HCT116 (cell line): Measurements from ENCODE around the gene PDE10A. TPM values are rescaled to one million over a fixed set of nuclear protein-coding genes. Genes with fewer than 3 reads are reported as not detected.

Experiments used
- ATAC-seq: fragments of 200-7000 bp; cut with Tn5 transposase; 2 replicates; pipeline ENCODE4 v1.9.1; 2020; ENCODE audit warnings: mild to moderate bottlenecking, moderate library complexity
- BruUV-seq: library from RNA; stranded (reverse); fragments of 400-500 nt; replicated peaks from 2 replicates; lab custom pipeline; 2021; lab: Mats Ljungman, UMichigan
- CTCF ChIA-PET: fragments of 300-600 bp; sonication (Branson Sonifier 250); formaldehyde crosslinking; loops from one replicate; lab custom pipeline; 2021; ENCODE audit warnings: antibody characterized with exemption; lab: Charles Lee
- POLR2A ChIA-PET: fragments of 300-600, 350-600 bp; sonication (Branson Sonifier 250); formaldehyde crosslinking; loops from one replicate; lab custom pipeline; 2021; ENCODE audit warnings: antibody characterized with exemption; lab: Charles Lee
- RAD21 ChIA-PET, 2 experiments: fragments of 300-600 bp; sonication (Branson Sonifier 250); formaldehyde crosslinking; loops; one replicate each; lab custom pipeline; 2023; ENCODE audit warnings: low total read pairs in 2 of 2; ENCODE audit not compliant: uncharacterized antibody in 2 of 2, unreplicated experiment in 2 of 2, low non-redundant PET in 1 of 2; lab: Charles Lee
- DNase-seq: peaks from one replicate; pipeline ENCODE4 v3.0.0-alpha.2; 2010; ENCODE audit warnings: low read depth, low spot score
- H2AFZ ChIP-seq: fragments of 200-600 bp; shearing (Covaris generic), sonication (generic); 2 replicates; pipeline ENCODE4 v1.6.1; 2017; ENCODE audit warnings: low read depth, mixed run types, mixed read lengths, antibody characterized with exemption, low read length; ENCODE audit not compliant: poor library complexity, severe bottlenecking
- H3K27ac ChIP-seq: 2 replicates; pipeline ENCODE4 v1.5.1; 2012; ENCODE audit warnings: low read depth, low read length
- H3K27me3 ChIP-seq: fragments of 200-600 bp; sonication (generic); 2 replicates; pipeline ENCODE4 v1.6.1; 2016; ENCODE audit warnings: mixed run types, low read length, mixed read lengths; ENCODE audit not compliant: insufficient read depth
- H3K36me3 ChIP-seq, 2 experiments: fragments of 200-500 bp in 1 of 2; fragments of 200-600 bp in 1 of 2; sonication (Bioruptor generic) in 1 of 2; sonication (generic) in 1 of 2; 2 replicates each; pipeline versions ENCODE4 v1.5.1 to v1.6.1; 2014 to 2016; ENCODE audit warnings: low read length in 2 of 2, inconsistent platforms in 1 of 2, mixed read lengths in 1 of 2, mixed run types in 1 of 2; ENCODE audit not compliant: insufficient read depth in 2 of 2, control insufficient read depth in 1 of 2
- H3K4me1 ChIP-seq, 2 experiments: fragments of 200-600 bp in 1 of 2; sonication (generic) in 1 of 2; 2 replicates each; pipeline versions ENCODE4 v1.5.1 to v1.6.1; 2012 to 2017; ENCODE audit warnings: low read length in 2 of 2, inconsistent platforms in 1 of 2, mild to moderate bottlenecking in 1 of 2, mixed read lengths in 1 of 2, mixed run types in 1 of 2, moderate library complexity in 1 of 2; ENCODE audit not compliant: insufficient read depth in 2 of 2, control insufficient read depth in 1 of 2
- H3K4me2 ChIP-seq: fragments of 200-600 bp; sonication (generic); 2 replicates; pipeline ENCODE4 v1.6.1; 2017; ENCODE audit warnings: mixed run types, low read length, mixed read lengths
- H3K4me3 ChIP-seq, 2 experiments: fragments of 200-600 bp in 1 of 2; sonication (generic) in 1 of 2; replicated peaks in 1 of 2; 2 replicates each; pipeline ENCODE4 v1.5.1; 2011 to 2016; ENCODE audit warnings: low read length in 2 of 2, control low read depth in 1 of 2, low read depth in 1 of 2, mild to moderate bottlenecking in 1 of 2, mixed read lengths in 1 of 2, mixed run types in 1 of 2
- H3K79me2 ChIP-seq: fragments of 200-600 bp; sonication (generic); 2 replicates; pipeline ENCODE4 v1.6.1; 2017; ENCODE audit warnings: mild to moderate bottlenecking, mixed run types, low read length, moderate library complexity, mixed read lengths; ENCODE audit not compliant: insufficient read depth
- H3K9ac ChIP-seq: fragments of 200-600 bp; sonication (generic); 2 replicates; pipeline ENCODE4 v1.6.1; 2016; ENCODE audit warnings: low read length, mixed read lengths
- H3K9me2 ChIP-seq: fragments of 200-600 bp; sonication (generic), shearing (Covaris generic); 2 replicates; pipeline ENCODE4 v1.6.1; 2017; ENCODE audit warnings: mixed run types, mild to moderate bottlenecking, moderate library complexity; ENCODE audit not compliant: insufficient read depth
- H3K9me3 ChIP-seq, 2 experiments: fragments of 200-500 bp in 1 of 2; fragments of 200-600 bp in 1 of 2; sonication (Bioruptor generic) in 1 of 2; sonication (generic) in 1 of 2; 2 replicates each; pipeline ENCODE4 v1.6.1; 2014 to 2017; ENCODE audit warnings: low read length in 2 of 2, mixed read lengths in 2 of 2, inconsistent platforms in 1 of 2, low read depth in 1 of 2, mild to moderate bottlenecking in 1 of 2, mixed run types in 1 of 2, moderate library complexity in 1 of 2; ENCODE audit not compliant: control insufficient read depth in 1 of 2, insufficient read depth in 1 of 2
- H4K20me1 ChIP-seq: fragments of 200-600 bp; sonication (generic), shearing (Covaris generic); 2 replicates; pipeline ENCODE4 v1.6.1; 2017; ENCODE audit warnings: mixed run types, mild to moderate bottlenecking, moderate library complexity; ENCODE audit not compliant: insufficient read depth
- ATF3 ChIP-seq: IDR thresholded peaks from 2 replicates; pipeline ENCODE4 v1.6.1; 2012
- CBX3 ChIP-seq: IDR thresholded peaks from 2 replicates; pipeline ENCODE4 v1.6.1; 2012; ENCODE audit warnings: low read depth
- CEBPB ChIP-seq: IDR thresholded peaks from 2 replicates; pipeline ENCODE4 v1.6.1; 2012; ENCODE audit warnings: low read depth
- EGR1 ChIP-seq: IDR thresholded peaks from 2 replicates; pipeline ENCODE4 v1.6.1; 2012; ENCODE audit warnings: low read depth
- FOSL1 ChIP-seq: IDR thresholded peaks from 2 replicates; pipeline ENCODE4 v1.6.1; 2012; ENCODE audit warnings: low read depth
- MAX ChIP-seq: IDR thresholded peaks from 2 replicates; pipeline ENCODE4 v1.6.1; 2012
- POLR2A ChIP-seq: IDR thresholded peaks from 2 replicates; pipeline ENCODE4 v1.7.0; 2011; ENCODE audit warnings: borderline replicate concordance; ENCODE audit not compliant: insufficient read depth, insufficient read length; ENCODE audit errors: extremely low read depth
- POLR2AphosphoS5 ChIP-seq: IDR thresholded peaks from 2 replicates; pipeline ENCODE4 v1.6.1; 2011; ENCODE audit warnings: mild to moderate bottlenecking, low read depth, low read length, moderate library complexity
- RAD21 ChIP-seq: IDR thresholded peaks from 2 replicates; pipeline ENCODE4 v1.6.1; 2012; ENCODE audit warnings: low read depth, mild to moderate bottlenecking
- REST ChIP-seq: IDR thresholded peaks from 2 replicates; pipeline ENCODE4 v1.6.1; 2012; ENCODE audit warnings: low read depth
- SIN3A ChIP-seq: IDR thresholded peaks from 2 replicates; pipeline ENCODE4 v1.6.1; 2012; ENCODE audit warnings: low read depth
- SRF ChIP-seq: IDR thresholded peaks from 2 replicates; pipeline ENCODE4 v1.6.1; 2012; ENCODE audit warnings: low read depth
- TCF7L2 ChIP-seq: IDR thresholded peaks from 2 replicates; pipeline ENCODE4 v1.7.0; 2011; ENCODE audit warnings: borderline replicate concordance, inconsistent platforms; ENCODE audit not compliant: insufficient read depth, insufficient read length; ENCODE audit errors: extremely low read depth
- YY1 ChIP-seq: IDR thresholded peaks from 2 replicates; pipeline ENCODE4 v1.6.1; 2011; ENCODE audit warnings: low read length, low read depth, moderate library complexity, mild to moderate bottlenecking; ENCODE audit not compliant: insufficient replicate concordance; ENCODE audit errors: extremely low read depth
- ZBTB33 ChIP-seq: IDR thresholded peaks from 2 replicates; pipeline ENCODE4 v1.6.1; 2011; ENCODE audit warnings: mild to moderate bottlenecking, low read length, moderate library complexity; ENCODE audit not compliant: insufficient replicate concordance; ENCODE audit errors: extremely low read depth
- ZNF274 ChIP-seq: fragments of 200-500 bp; sonication (Bioruptor generic); IDR thresholded peaks from 2 replicates; pipeline ENCODE4 v1.6.1; 2014; ENCODE audit warnings: mild to moderate bottlenecking, low read depth, low read length, inconsistent platforms
- intact Hi-C: fragments of 100-400 bp; cut with micrococcal nuclease; formaldehyde crosslinking; loops from 2 replicates; pipeline ENCODE4 v1.10.0; 2022
- total RNA-seq: library from RNA; stranded (reverse); gene quantifications from one replicate; pipeline ENCODE4 v1.2.1, GENCODE V29; 2021; ENCODE audit not compliant: unreplicated experiment

The PDE10A gene
- total RNA-seq, 1 experiment from 2014 or later: 0.37 TPM

- TF ChIP-seq REST (no peak), ATF3 (no peak), POLR2AphosphoS5 (no peak), CBX3 (no peak), TCF7L2 (no peak), SIN3A (no peak), FOSL1 (no peak), MAX (no peak), YY1 (no peak), RAD21 (no peak), ZNF274 (no peak)
These were observed 9.8 kb downstream of the PDE10A start (continued) for GRCh38 chr6:165653196-165653595.

GRCh38 chr6:165652766-165653165 lies 10.3 kb downstream of the PDE10A start:
- Histone ChIP-seq H4K20me1 (no peaks in the 10 kb centered on the region), H3K79me2 (no peaks in the 10 kb centered on the region), H3K27me3 (no peaks in the 10 kb centered on the region), H3K27ac (no peak overlapping the region), H3K4me2 (no peak overlapping the region), H3K9me3 (no peaks in the 10 kb centered on the region), H3K9ac (no peak overlapping the region), H3K4me3 (no peak overlapping the region), H3K36me3 (no peaks in the 10 kb centered on the region), H3K9me2 (no peaks in the 10 kb centered on the region), H2AFZ (no peak overlapping the region), H3K4me1 (no peaks in the 10 kb centered on the region)
- BruUV-seq: no TSS peak
- no peak for DNase-seq
- ChIA-PET POLR2A (no interaction called here), RAD21 (no interaction called here), CTCF (no interaction called here)
- ATAC-seq: no peak
- TF ChIP-seq ATF3 (no peak), ZNF274 (no peak), ZBTB33 (no peak), CEBPB (no peak), SRF (no peak), POLR2A (no peak), CBX3 (no peak), EGR1 (no peak), TCF7L2 (no peak), FOSL1 (no peak)
- intact Hi-C loops: no loop called here
